BE2C (cell line): Measurements from ENCODE around the gene ARHGDIG.

Experiments used
- DNase-seq: peaks from one replicate; pipeline ENCODE4 v3.0.0-alpha.2; 2020
- H3K27me3 ChIP-seq: fragments of 250-450 bp; sonication (Bioruptor Pico); 2 replicates; pipeline ENCODE4 v1.5.1; 2020; ENCODE audit warnings: mild to moderate bottlenecking
- H3K36me3 ChIP-seq: fragments of 250-450 bp; sonication (Bioruptor Pico); 2 replicates; pipeline ENCODE4 v1.5.1; 2020; ENCODE audit warnings: mild to moderate bottlenecking
- H3K4me1 ChIP-seq: fragments of 250-450 bp; sonication (Bioruptor Pico); 2 replicates; pipeline ENCODE4 v1.5.1; 2020
- H3K4me3 ChIP-seq: 2 replicates; pipeline ENCODE4 v1.5.1; 2011; ENCODE audit warnings: low read depth, low read length
- H3K9me3 ChIP-seq: fragments of 250-450 bp; sonication (Bioruptor Pico); 2 replicates; pipeline ENCODE4 v1.5.1; 2020
- TF ChIP-seq, protein P1 (sequence below): IDR thresholded peaks from 2 replicates; pipeline ENCODE4 v1.5.1; 2012; ENCODE audit warnings: mild to moderate bottlenecking, low read depth, low read length

ARHGDIG gene

DNA sequence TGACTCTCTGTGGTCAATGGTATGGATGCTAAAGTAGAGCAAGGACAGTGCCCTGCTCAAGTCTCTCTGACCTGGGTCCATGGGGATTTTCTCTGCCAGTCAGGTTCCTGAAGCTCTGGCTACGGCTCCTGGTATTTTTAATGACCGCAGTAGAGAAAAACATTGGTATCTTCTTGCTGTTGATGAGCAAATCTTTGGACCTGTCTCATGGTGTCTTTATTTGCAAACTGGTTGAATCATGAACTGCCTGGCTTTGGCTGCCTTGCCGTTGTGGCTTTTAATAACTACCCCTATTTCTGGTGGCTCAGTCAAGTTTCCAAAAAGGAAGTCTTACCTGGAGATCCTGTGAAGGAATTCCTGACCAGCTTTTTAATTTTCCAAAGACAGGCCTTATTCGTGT, 37.0 kb upstream of the ARHGDIG start:
- Histone ChIP-seq H3K9me3 (no peaks in the 10 kb centered on the region), H3K4me1 (no peaks in the 10 kb centered on the region), H3K36me3 (no peaks in the 10 kb centered on the region), H3K4me3 (no peak overlapping the region), H3K27me3 (no peaks in the 10 kb centered on the region)
- TF ChIP-seq, protein P1, sequence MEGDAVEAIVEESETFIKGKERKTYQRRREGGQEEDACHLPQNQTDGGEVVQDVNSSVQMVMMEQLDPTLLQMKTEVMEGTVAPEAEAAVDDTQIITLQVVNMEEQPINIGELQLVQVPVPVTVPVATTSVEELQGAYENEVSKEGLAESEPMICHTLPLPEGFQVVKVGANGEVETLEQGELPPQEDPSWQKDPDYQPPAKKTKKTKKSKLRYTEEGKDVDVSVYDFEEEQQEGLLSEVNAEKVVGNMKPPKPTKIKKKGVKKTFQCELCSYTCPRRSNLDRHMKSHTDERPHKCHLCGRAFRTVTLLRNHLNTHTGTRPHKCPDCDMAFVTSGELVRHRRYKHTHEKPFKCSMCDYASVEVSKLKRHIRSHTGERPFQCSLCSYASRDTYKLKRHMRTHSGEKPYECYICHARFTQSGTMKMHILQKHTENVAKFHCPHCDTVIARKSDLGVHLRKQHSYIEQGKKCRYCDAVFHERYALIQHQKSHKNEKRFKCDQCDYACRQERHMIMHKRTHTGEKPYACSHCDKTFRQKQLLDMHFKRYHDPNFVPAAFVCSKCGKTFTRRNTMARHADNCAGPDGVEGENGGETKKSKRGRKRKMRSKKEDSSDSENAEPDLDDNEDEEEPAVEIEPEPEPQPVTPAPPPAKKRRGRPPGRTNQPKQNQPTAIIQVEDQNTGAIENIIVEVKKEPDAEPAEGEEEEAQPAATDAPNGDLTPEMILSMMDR = no peak
- DNase-seq = no peak

DNA sequence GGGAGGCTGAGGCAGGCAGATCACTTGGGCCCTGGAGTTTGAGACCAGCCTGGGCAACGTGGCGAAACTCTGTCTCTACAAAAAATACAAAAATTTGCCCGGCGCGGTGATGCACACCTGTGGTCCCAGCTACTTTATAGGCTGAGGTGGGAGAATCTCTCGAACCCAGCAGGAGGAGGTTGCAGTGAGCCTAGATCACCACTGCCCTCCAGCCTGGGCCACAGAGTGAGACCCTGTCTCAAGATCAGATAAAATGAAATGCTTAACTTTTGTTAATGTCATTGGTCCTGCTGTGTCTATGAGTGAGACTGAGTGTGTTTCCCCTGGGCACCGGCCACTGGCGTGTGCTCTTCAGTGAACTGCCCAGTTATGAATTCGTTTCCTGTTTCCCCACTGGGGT, 35.3 kb upstream of the ARHGDIG start:
- no peaks in the 10 kb centered on the region for H3K36me3 ChIP-seq
- no peaks in the 10 kb centered on the region for H3K27me3 ChIP-seq
- H3K4me1 ChIP-seq = no peaks in the 10 kb centered on the region
- TF ChIP-seq, protein P1 = no peak
- no peaks in the 10 kb centered on the region for H3K9me3 ChIP-seq
- no peak overlapping the region for H3K4me3 ChIP-seq
- DNase-seq = no peak

DNA sequence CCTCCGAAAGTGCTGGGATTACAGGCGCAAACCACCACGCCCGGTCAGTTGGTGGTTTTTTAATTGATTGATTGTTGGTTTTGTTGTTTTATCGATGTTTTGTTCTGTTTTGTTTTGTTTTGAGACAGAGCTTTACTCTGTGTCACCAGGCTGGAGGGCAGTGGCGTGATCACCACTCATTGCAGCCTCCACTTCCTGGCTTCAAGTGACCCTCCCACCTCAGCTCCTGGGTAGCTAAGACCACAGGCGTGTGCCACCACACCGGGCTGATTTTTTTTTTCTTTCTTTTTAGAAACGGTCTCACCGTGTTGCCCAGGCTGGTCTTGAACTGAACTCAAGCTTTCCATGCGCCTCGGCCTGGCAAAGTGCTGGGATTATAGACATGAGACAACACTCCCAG, 33.4 kb upstream of the ARHGDIG start:
- Histone ChIP-seq H3K27me3 (no peaks in the 10 kb centered on the region), H3K4me1 (no peaks in the 10 kb centered on the region), H3K4me3 (no peak overlapping the region), H3K36me3 (no peaks in the 10 kb centered on the region; the same call in 1 of the 2 replicates), H3K9me3 (no peaks in the 10 kb centered on the region)
- TF ChIP-seq, protein P1 = no peak
- DNase-seq = no peak

DNA sequence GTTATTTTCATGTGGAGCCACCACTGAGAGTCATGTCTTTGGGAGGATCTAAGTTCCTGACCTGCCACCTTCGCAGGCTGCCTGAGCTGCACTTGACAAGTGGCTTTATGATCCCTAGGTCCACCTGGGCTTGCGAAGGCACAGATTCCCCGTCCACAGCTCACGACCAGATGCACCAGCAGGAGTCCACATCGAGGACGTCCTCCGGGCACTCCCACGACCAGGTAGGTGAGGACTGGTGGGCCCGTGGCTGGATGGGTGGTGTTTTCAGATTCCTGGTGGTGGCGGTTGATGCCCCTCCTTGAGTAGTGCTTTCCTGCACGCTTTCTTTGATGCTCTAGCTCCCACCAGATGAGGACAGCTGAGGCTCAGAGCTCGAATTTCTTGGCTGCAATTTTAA, 31.0 kb upstream of the ARHGDIG start:
- peaks cover 8% of the 10 kb centered on the region for H3K4me1 ChIP-seq
- no peak overlapping the region for H3K4me3 ChIP-seq
- TF ChIP-seq, protein P1 = no peak
- H3K9me3 ChIP-seq = no peaks in the 10 kb centered on the region
- DNase-seq = no peak
- H3K36me3 ChIP-seq = no peaks in the 10 kb centered on the region; the same call in 1 of the 2 replicates
- H3K27me3 ChIP-seq = no peaks in the 10 kb centered on the region

DNA sequence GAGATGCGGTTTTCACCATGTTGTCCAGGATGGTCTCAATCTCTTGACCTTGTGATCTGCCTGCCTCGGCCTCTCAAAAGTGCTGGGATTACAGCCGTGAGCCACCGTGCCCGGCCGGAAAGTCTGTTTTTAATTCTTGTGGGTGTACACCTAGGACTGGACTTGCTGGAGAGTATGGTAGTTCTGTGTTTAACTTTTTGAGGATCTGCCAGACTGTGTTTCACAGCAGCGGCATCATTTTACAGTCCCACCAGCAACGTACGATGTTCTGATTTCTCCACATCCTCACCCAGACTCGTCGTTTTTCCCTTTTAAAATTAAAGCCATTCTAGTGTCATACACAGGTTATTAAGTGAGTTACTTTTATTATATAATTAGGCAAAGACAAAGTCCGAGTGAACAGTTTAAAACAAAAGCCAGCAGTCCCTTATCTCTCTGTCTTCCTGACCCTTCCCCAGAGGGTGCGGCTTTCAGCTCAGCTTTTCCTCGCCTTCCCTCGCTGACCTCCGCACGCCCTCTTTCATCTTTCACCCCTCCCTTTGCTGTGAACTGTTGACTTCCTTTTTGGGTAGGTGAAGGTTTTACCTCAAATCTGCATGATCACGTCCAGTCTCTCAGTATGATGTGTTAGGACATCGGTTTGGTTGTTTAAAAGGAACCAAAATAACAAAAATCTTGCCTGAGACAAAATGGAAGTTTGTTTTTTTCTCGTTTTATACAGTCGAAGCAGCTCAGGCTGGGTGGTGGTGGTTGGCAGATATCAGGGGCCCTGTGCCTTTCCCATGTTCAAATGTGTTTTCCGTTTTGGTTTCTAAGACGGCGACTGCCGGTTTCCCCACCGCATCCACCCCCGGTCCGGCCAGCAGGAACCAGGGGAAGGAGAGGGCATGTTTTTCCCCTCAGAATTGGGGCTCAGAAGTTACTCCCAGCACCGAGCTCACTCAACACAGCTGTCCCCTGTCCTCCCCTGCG, 27.7 kb upstream of the ARHGDIG start:
- Histone ChIP-seq H3K4me1 (peaks cover 8% of the 10 kb centered on the region), H3K27me3 (no peaks in the 10 kb centered on the region), H3K4me3 (no peak overlapping the region), H3K36me3 (peaks cover 7% of the 10 kb centered on the region), H3K9me3 (no peaks in the 10 kb centered on the region)
- TF ChIP-seq, protein P1 = no peak
- no peak for DNase-seq

DNA sequence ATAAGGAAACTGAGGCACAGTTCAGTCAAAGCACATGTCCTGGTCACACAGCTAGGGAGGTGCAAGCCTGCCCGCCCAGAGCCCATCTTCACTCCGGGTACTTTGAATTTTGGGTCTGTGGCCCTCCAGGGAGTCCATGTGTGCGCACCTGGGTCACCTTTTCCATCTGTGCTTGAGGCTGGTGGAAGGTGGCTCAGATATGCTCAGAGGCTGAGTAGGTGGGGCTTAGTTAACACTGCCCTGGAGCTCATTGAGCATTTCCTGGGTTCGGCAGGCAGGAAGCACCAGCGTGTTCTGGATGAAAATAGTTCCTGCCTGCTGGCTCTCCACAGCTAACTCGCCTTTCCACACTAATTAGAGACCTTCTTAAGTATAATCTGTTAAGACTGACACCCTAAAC, 26.6 kb upstream of the ARHGDIG start:
- Histone ChIP-seq H3K36me3 (peaks cover 7% of the 10 kb centered on the region), H3K4me1 (peaks cover 8% of the 10 kb centered on the region), H3K4me3 (no peak overlapping the region), H3K9me3 (no peaks in the 10 kb centered on the region), H3K27me3 (no peaks in the 10 kb centered on the region)
- no peak for DNase-seq
- TF ChIP-seq, protein P1 = no peak
